Testis (tissue), 2 donors: ENCODE results near the gene ABCC10.

Experiments used
- POLR2A ChIP-seq: fragments of 450-650 bp; IDR thresholded peaks from one replicate; pipeline ENCODE4 v1.6.1; 2017; ENCODE audit warnings: antibody characterized with exemption, mild to moderate bottlenecking, moderate library complexity
- TF ChIP-seq, protein P1 (sequence below), 3 experiments: fragments of 450-650 bp in 2 of 3; fragments of 200-600 bp in 1 of 3; sonication (generic) in 1 of 3; IDR thresholded peaks; one replicate each; pipeline ENCODE4 v1.5.1; 2016 to 2019; ENCODE audit warnings: antibody characterized with exemption in 3 of 3, mild to moderate bottlenecking in 2 of 3, moderate library complexity in 1 of 3

DNA sequence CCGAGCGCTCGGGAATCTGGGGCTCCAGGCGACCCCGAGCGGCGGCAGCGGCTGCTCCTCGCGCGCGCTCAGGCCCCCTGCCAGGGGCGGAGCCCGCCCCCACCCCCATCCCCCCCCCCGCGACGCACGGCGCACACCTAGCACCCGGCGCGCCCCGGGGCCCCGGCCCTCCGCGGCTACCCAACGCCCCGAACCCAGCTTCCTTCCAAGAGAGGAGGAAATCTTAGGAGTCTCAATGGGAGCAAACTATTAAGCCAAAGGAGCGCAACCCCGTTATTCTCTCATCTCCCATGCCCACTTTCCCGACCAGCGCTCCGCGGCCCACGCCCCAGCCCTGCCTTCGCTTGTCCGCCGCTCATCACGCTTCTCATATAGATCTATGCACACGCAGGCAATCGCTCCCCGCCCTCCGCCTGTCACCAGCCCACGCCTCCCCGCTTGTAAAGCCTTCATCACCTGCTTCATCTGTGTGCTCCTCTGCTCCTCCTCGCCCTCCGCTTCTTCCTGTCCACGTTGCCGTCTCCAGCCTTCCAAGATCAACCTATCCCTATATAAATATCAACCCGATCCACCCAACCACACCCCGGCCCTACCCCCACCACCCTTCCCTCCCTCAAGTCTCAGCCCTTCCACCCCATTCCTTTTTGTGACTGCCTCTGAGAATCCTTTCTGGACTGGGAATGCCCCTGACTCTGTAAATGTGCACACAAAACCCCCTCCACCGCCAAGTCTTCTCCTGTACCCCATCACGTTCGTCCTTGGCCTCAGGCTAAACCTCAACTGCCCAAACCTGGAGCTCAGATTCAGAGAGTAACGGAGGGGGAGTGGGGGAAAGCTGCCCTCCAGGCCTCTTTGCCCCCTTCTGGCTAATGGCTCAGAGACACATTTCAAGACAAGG is 28.4 kb downstream of the ABCC10 start, which contains the start of gene DLK2:
- TF ChIP-seq, protein P1, sequence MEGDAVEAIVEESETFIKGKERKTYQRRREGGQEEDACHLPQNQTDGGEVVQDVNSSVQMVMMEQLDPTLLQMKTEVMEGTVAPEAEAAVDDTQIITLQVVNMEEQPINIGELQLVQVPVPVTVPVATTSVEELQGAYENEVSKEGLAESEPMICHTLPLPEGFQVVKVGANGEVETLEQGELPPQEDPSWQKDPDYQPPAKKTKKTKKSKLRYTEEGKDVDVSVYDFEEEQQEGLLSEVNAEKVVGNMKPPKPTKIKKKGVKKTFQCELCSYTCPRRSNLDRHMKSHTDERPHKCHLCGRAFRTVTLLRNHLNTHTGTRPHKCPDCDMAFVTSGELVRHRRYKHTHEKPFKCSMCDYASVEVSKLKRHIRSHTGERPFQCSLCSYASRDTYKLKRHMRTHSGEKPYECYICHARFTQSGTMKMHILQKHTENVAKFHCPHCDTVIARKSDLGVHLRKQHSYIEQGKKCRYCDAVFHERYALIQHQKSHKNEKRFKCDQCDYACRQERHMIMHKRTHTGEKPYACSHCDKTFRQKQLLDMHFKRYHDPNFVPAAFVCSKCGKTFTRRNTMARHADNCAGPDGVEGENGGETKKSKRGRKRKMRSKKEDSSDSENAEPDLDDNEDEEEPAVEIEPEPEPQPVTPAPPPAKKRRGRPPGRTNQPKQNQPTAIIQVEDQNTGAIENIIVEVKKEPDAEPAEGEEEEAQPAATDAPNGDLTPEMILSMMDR (IDR thresholded peaks at IDR 0.05) = no peak
- TF ChIP-seq POLR2A = no peak
